A549 (cell line): ENCODE data around the gene ZNF33B. TPM values are rescaled to one million over a fixed set of nuclear protein-coding genes. Genes with fewer than 3 reads are reported as not detected.

Experiments
- ATAC-seq, 2 experiments: fragments of 200-7000 bp in 1 of 2; fragments of >200 bp in 1 of 2; cut with Nextera tagmentation in 1 of 2; cut with Tn5 transposase in 1 of 2; 3 replicates each; pipeline versions ENCODE4 v1.8.0 to v1.9.1; 2018 to 2020; ENCODE audit warnings: mild to moderate bottlenecking in 1 of 2, moderate library complexity in 1 of 2
- CTCF ChIA-PET: fragments of 300-600 bp; sonication (Branson Sonifier 250); formaldehyde crosslinking; extraction: SDS; loops from one replicate; lab custom pipeline; 2021; ENCODE audit warnings: antibody characterized with exemption, inconsistent platforms; lab: Yijun Ruan, JAX
- POLR2A ChIA-PET: fragments of 350-600 bp; formaldehyde crosslinking; extraction: SDS; loops from one replicate; lab custom pipeline; 2021; ENCODE audit warnings: antibody characterized with exemption, inconsistent platforms; lab: Yijun Ruan, JAX
- DNase-seq, 2 experiments: peaks; one replicate each; pipeline versions ENCODE4 v3.0.0 to v3.0.0-alpha.2; 2011 to 2016; ENCODE audit warnings: low read depth in 1 of 2, low spot score in 1 of 2
- FAIRE-seq: peaks from 2 replicates; lab custom pipeline; 2011; peaks lifted over from hg19 to GRCh38; lab: Jason Lieb, UNC
- H3K27ac ChIP-seq, 2 experiments: fragments of >200 bp; sonication (Bioruptor Twin); formaldehyde crosslinking; 3 replicates each; pipeline ENCODE4 v1.5.1; 2016 to 2017
- H3K4me1 ChIP-seq: fragments of >200 bp; sonication (Bioruptor Twin); formaldehyde crosslinking; 3 replicates; pipeline ENCODE4 v1.6.1; 2016
- H3K4me2 ChIP-seq: fragments of >200 bp; sonication (Bioruptor Twin); formaldehyde crosslinking; 3 replicates; pipeline ENCODE4 v1.6.1; 2016
- H3K4me3 ChIP-seq: fragments of >200 bp; sonication (Bioruptor Twin); formaldehyde crosslinking; 3 replicates; pipeline ENCODE4 v1.5.1; 2016
- H3K9me3 ChIP-seq: fragments of >200 bp; sonication (Bioruptor Twin); formaldehyde crosslinking; 3 replicates; pipeline ENCODE4 v1.6.1; 2016
- ATOH8 ChIP-seq: fragments of 250-450 bp; sonication (Bioruptor Pico); IDR thresholded peaks from 2 replicates; pipeline ENCODE4 v1.5.0; 2020; ENCODE audit warnings: low read depth, mild to moderate bottlenecking, moderate library complexity
- BCL3 ChIP-seq: fragments of >200 bp; sonication (Bioruptor Twin); formaldehyde crosslinking; IDR thresholded peaks from 3 replicates; pipeline ENCODE4 v1.6.1; 2016
- CBX8 ChIP-seq: fragments of 200-600 bp; sonication (generic); IDR thresholded peaks from 2 replicates; pipeline ENCODE4 v1.6.1; 2016
- CHD2 ChIP-seq: fragments of 150-350 bp; IDR thresholded peaks from 2 replicates; pipeline ENCODE4 v1.6.1; 2014; ENCODE audit warnings: low read length; ENCODE audit not compliant: partially characterized antibody
- CTCF ChIP-seq: fragments of >200 bp; sonication (Bioruptor Twin); formaldehyde crosslinking; IDR thresholded peaks from 3 replicates; pipeline ENCODE4 v1.5.1; 2016
- EHF ChIP-seq: fragments of 250-450 bp; sonication (Bioruptor Pico); IDR thresholded peaks from 2 replicates; pipeline ENCODE4 v1.5.0; 2020; ENCODE audit warnings: mild to moderate bottlenecking
- EHMT2 ChIP-seq: fragments of 200-600 bp; sonication (generic); IDR thresholded peaks from 2 replicates; pipeline ENCODE4 v1.6.1; 2016; ENCODE audit warnings: antibody characterized with exemption, low read depth, mild to moderate bottlenecking, moderate library complexity
- ELK1 ChIP-seq: fragments of 150-350 bp; IDR thresholded peaks from 2 replicates; pipeline ENCODE4 v1.6.1; 2014; ENCODE audit warnings: low read depth, mild to moderate bottlenecking, low read length
- EP300 ChIP-seq, 2 experiments: fragments of >200 bp; sonication (Bioruptor Twin); formaldehyde crosslinking; IDR thresholded peaks; 2 replicates in 1 of 2; 3 replicates in 1 of 2; pipeline ENCODE4 v1.6.1; 2016 to 2017
- FOSB ChIP-seq: fragments of 250-450 bp; sonication (Bioruptor Pico); IDR thresholded peaks from 2 replicates; pipeline ENCODE4 v1.5.0; 2020; ENCODE audit warnings: mild to moderate bottlenecking, moderate library complexity
- FOXS1 ChIP-seq: fragments of 250-450 bp; sonication (Bioruptor Pico); IDR thresholded peaks from 2 replicates; pipeline ENCODE4 v1.5.0; 2020; ENCODE audit warnings: mild to moderate bottlenecking, moderate library complexity
- GATA3 ChIP-seq: IDR thresholded peaks from 2 replicates; pipeline ENCODE4 v1.6.1; 2012; ENCODE audit warnings: borderline replicate concordance
- HMGXB4 ChIP-seq: fragments of 250-450 bp; sonication (Bioruptor Pico); IDR thresholded peaks from 2 replicates; pipeline ENCODE4 v1.5.0; 2021; ENCODE audit warnings: mild to moderate bottlenecking, moderate library complexity, borderline replicate concordance
- HOXB13 ChIP-seq: fragments of 250-450 bp; sonication (Bioruptor Pico); IDR thresholded peaks from 2 replicates; pipeline ENCODE4 v1.5.0; 2020; ENCODE audit warnings: low read depth, mild to moderate bottlenecking, moderate library complexity
- KDM5A ChIP-seq: fragments of 200-600 bp; sonication (generic); IDR thresholded peaks from 2 replicates; pipeline ENCODE4 v1.6.1; 2016; ENCODE audit warnings: antibody characterized with exemption, mild to moderate bottlenecking
- MAZ ChIP-seq: fragments of 150-350 bp; IDR thresholded peaks from 2 replicates; pipeline ENCODE4 v1.6.1; 2014; ENCODE audit warnings: antibody characterized with exemption, low read depth, low read length, borderline replicate concordance
- NFE2L2 ChIP-seq: fragments of 150-350 bp; conservative IDR thresholded peaks from 2 replicates; pipeline ENCODE4 v1.6.1; 2014; ENCODE audit warnings: low read length
- NPAS2 ChIP-seq: fragments of 250-450 bp; sonication (Bioruptor Pico); IDR thresholded peaks from 2 replicates; pipeline ENCODE4 v1.8.0; 2022; ENCODE audit warnings: mild to moderate bottlenecking, moderate library complexity, borderline replicate concordance
- POLR2AphosphoS2 ChIP-seq: conservative IDR thresholded peaks from 2 replicates; pipeline ENCODE4 v1.6.1; 2012; ENCODE audit warnings: low read length, improper control_type of control experiment, inconsistent platforms
- RAD21 ChIP-seq, 2 experiments: fragments of >200 bp in 1 of 2; sonication (Bioruptor Twin) in 1 of 2; formaldehyde crosslinking in 1 of 2; IDR thresholded peaks in 1 of 2; conservative IDR thresholded peaks in 1 of 2; 2 replicates in 1 of 2; 3 replicates in 1 of 2; pipeline ENCODE4 v1.6.1; 2012 to 2018; ENCODE audit warnings: inconsistent platforms in 1 of 2
- RARB ChIP-seq: fragments of 250-450 bp; sonication (Bioruptor Pico); IDR thresholded peaks from 2 replicates; pipeline ENCODE4 v1.8.0; 2021; ENCODE audit warnings: mild to moderate bottlenecking, moderate library complexity
- RCOR1 ChIP-seq: fragments of 150-350 bp; IDR thresholded peaks from 2 replicates; pipeline ENCODE4 v1.6.1; 2014; ENCODE audit warnings: antibody characterized with exemption, low read length, low read depth
- USF2 ChIP-seq: fragments of 450-650 bp; IDR thresholded peaks from 2 replicates; pipeline ENCODE4 v1.6.1; 2014; ENCODE audit warnings: antibody characterized with exemption
- ZNF302 ChIP-seq: fragments of 250-450 bp; sonication (Bioruptor Pico); IDR thresholded peaks from 2 replicates; pipeline ENCODE4 v1.9.0; 2021; ENCODE audit warnings: inconsistent platforms, mild to moderate bottlenecking, moderate library complexity
- ZSCAN20 ChIP-seq: fragments of 250-450 bp; sonication (Bioruptor Pico); IDR thresholded peaks from 2 replicates; pipeline ENCODE4 v1.8.0; 2022; ENCODE audit warnings: mild to moderate bottlenecking, moderate library complexity
- WGBS: methylation state at CpG from one replicate; pipeline ENCODE4 v1.1.6; 2017; ENCODE audit errors: missing lambda C conversion rate; 5-methylcytosine and 5-hydroxymethylcytosine counted together
- polyA plus RNA-seq, 4 experiments: library from polyadenylated mRNA; depleted of rRNA in 3 of 4; stranded (reverse); fragments of >200 nt; fragmentation: RNase III in 1 of 4; extraction: RNeasy Plus Mini Kit Qiagen cat#74134 plus additional on column Dnase treatment in 1 of 4; gene quantifications; 2 replicates in 3 of 4; 3 replicates in 1 of 4; pipeline ENCODE4 v1.2.3, GENCODE V29; 2011 to 2017
- TF ChIP-seq, protein P1 (sequence below): IDR thresholded peaks from 2 replicates; pipeline ENCODE4 v1.6.1; 2012

ZNF33B gene
- polyA plus RNA-seq, 2 of the 4 experiments (the other 2 are of a cell fraction): 10.7 to 12.4 TPM

- TF ChIP-seq EHF (CRISPR knock-in tag) (no peak), CHD2 (no peak), EHMT2 (no peak), CTCF (no peak), ZNF302 (CRISPR knock-in tag) (no peak), USF2 (no peak), HOXB13 (CRISPR knock-in tag) (no peak), EP300 (IDR thresholded peaks at IDR 0.05) (no peak), RCOR1 (no peak), RAD21 (conservative IDR thresholded peaks at IDR 0.05 in 1 of 2, IDR thresholded peaks at IDR 0.05 in 1 of 2) (no peak), GATA3 (no peak), NFE2L2 (no peak), RARB (no peak), HMGXB4 (no peak), ZSCAN20 (no peak), NPAS2 (CRISPR knock-in tag) (no peak), CBX8 (no peak), FOSB (CRISPR knock-in tag) (no peak), POLR2AphosphoS2 (no peak)
- TF ChIP-seq, protein P1, sequence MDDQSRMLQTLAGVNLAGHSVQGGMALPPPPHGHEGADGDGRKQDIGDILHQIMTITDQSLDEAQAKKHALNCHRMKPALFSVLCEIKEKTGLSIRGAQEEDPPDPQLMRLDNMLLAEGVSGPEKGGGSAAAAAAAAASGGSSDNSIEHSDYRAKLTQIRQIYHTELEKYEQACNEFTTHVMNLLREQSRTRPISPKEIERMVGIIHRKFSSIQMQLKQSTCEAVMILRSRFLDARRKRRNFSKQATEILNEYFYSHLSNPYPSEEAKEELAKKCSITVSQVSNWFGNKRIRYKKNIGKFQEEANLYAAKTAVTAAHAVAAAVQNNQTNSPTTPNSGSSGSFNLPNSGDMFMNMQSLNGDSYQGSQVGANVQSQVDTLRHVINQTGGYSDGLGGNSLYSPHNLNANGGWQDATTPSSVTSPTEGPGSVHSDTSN: no peak
- ATAC-seq: no peak
- H3K4me1 ChIP-seq: no peaks in the 10 kb centered on the region
- H3K27ac ChIP-seq: no peak overlapping the region
- CTCF ChIA-PET: no interaction called here
- 85% methylated on average over 4 of the region's 4 CpGs for WGBS
- no peak for DNase-seq
- H3K4me2 ChIP-seq: no peak overlapping the region
- no peak for FAIRE-seq
- POLR2A ChIA-PET: no interaction called here
- H3K9me3 ChIP-seq: no peaks in the 10 kb centered on the region; the same call in 2 of the 3 replicates
- H3K4me3 ChIP-seq: no peak overlapping the region
Observed at GRCh38 chr10:42623929-42624328, 14.4 kb downstream of the ZNF33B start.

DNA sequence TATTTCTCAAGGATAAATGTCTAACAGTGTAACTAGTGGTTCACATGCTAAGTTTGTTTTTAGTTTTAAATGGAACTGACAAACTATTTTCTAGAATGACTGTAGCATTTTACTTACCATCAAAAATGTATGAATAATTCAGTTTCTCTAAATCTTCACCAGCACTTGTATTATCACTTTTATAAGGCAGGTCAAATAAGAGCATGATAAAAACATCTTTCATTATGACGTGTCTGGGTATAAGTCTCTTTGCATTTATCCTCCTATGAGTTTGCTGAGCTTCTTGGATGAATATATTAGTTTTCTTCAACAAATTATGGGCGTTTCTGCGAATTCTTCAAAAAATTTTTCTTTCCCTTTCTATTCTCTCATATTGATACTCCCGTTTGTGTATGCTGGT is 19.9 kb downstream of the ZNF33B start:
- ChIA-PET CTCF (interaction anchor here (0.6 kb wide), 1 partner anchor 23 kb away, joined by 3 read pairs; no protein-coding TSS in a partner anchor), POLR2A (no interaction called here)
- no peak for DNase-seq
- no peak for TF ChIP-seq KDM5A
- TF ChIP-seq, protein P1: no peak
- no peak for TF ChIP-seq BCL3
- TF ChIP-seq ELK1: no peak
- TF ChIP-seq RCOR1: no peak
- TF ChIP-seq FOXS1 (CRISPR knock-in tag): no peak
- TF ChIP-seq ATOH8 (CRISPR knock-in tag): no peak
- no peak for TF ChIP-seq MAZ
- TF ChIP-seq EHMT2: no peak
- Histone ChIP-seq H3K4me1 (no peaks in the 10 kb centered on the region), H3K4me2 (no peak overlapping the region), H3K27ac (no peak overlapping the region), H3K4me3 (no peak overlapping the region), H3K9me3 (peaks cover 6% of the 10 kb centered on the region; the same call in 2 of the 3 replicates)
- no peak for FAIRE-seq
- 92% methylated on average over 4 of the region's 4 CpGs for WGBS
- ATAC-seq: no peak
